GM21723 (cell line): ENCODE data around the gene FAM110C.
"Not testable (repeated sequence)": the region's sequence is repeated elsewhere in the genome, so short reads cannot be mapped to it uniquely, and the experiment has no call there.

Source experiments
- ATAC-seq: cut with Tn5 transposase; IDR thresholded peaks from one replicate; pipeline ENCODE4 v1.9.1; 2021; ENCODE audit warnings: mild to moderate bottlenecking, moderate library complexity; ENCODE audit not compliant: unreplicated experiment

The FAM110C gene

GRCh38 chr2:44748-45341, 1.5 kb downstream of the FAM110C start:
- no peak for ATAC-seq

- no peak for ATAC-seq
Observed at GRCh38 chr2:42788-43187, 3.5 kb downstream of the FAM110C start.

GRCh38 chr2:40465-40864, 5.8 kb downstream of the FAM110C start:
- no peak for ATAC-seq

- no peak for ATAC-seq
Observed at GRCh38 chr2:38155-38554, 8.2 kb downstream of the FAM110C start.

- no peak for ATAC-seq
Observed at GRCh38 chr2:36318-36717, 10.0 kb downstream of the FAM110C start.

- no peak for ATAC-seq
Observed at GRCh38 chr2:35852-36251, 10.5 kb downstream of the FAM110C start.

GRCh38 chr2:33620-34019, 12.7 kb downstream of the FAM110C start:
- no peak for ATAC-seq

GRCh38 chr2:32068-32467, 14.2 kb downstream of the FAM110C start:
- no peak for ATAC-seq

- ATAC-seq: no peak
Observed at GRCh38 chr2:29253-29652, 17.1 kb downstream of the FAM110C start.

- ATAC-seq: no peak
Observed at GRCh38 chr2:28406-28975, 17.8 kb downstream of the FAM110C start.

- no peak for ATAC-seq
Observed at GRCh38 chr2:26891-27290, 19.4 kb downstream of the FAM110C start.

- no peak for ATAC-seq
Observed at GRCh38 chr2:25543-25942, 20.8 kb downstream of the FAM110C start.

- ATAC-seq: not testable (repeated sequence)
Observed at GRCh38 chr2:24591-24990, 21.7 kb downstream of the FAM110C start.

- ATAC-seq: peak; percentile 74
Observed at GRCh38 chr2:24107-24506, 22.2 kb downstream of the FAM110C start.

GRCh38 chr2:23283-23682, 23.0 kb downstream of the FAM110C start:
- ATAC-seq: no peak

- ATAC-seq: not testable (repeated sequence)
Observed at GRCh38 chr2:22244-22643, 24.1 kb downstream of the FAM110C start.

- ATAC-seq: not testable (repeated sequence)
Observed at GRCh38 chr2:20259-20658, 26.0 kb downstream of the FAM110C start.

- no peak for ATAC-seq
Observed at GRCh38 chr2:19505-19904, 26.8 kb downstream of the FAM110C start.

- no peak for ATAC-seq
Observed at GRCh38 chr2:18402-19271, 27.7 kb downstream of the FAM110C start.

- not testable (repeated sequence) for ATAC-seq
Observed at GRCh38 chr2:15916-16315, 30.4 kb downstream of the FAM110C start.

GRCh38 chr2:11248-11941, 34.9 kb downstream of the FAM110C start:
- ATAC-seq: no peak
